ENCODE results near the gene HPD.

HPD gene

GRCh38 chr12:121858662-121859572 lies at the start of gene HPD:
HPD (minus strand) TSS chr12:121858859; CDS start chr12:121858823, 36 bp downstream.
- Histone ChIP-seq H3K27ac (peak within 1 kb of the TSS; percentile 89 to 94), H3K4me3 (peak within 1 kb of the TSS; percentile 21)
- TF ChIP-seq CTCF (IDR thresholded peaks at IDR 0.05): no peak
- DNase-seq (ENCODE audit: low spot score): peak; percentile 90

- DNase-seq (ENCODE audit: low spot score): no peak
- Histone ChIP-seq H3K4me3 (no peak overlapping the region), H3K27ac (no peak overlapping the region)
- no peak for TF ChIP-seq CTCF (IDR thresholded peaks at IDR 0.05)
These were observed 47.1 kb upstream of the HPD start for GRCh38 chr12:121905746-121906145.

GRCh38 chr12:121903202-121903601 lies 44.5 kb upstream of the HPD start:
- Histone ChIP-seq H3K4me3 (no peak overlapping the region), H3K27ac (no peak overlapping the region)
- TF ChIP-seq CTCF (IDR thresholded peaks at IDR 0.05): no peak
- no peak for DNase-seq (ENCODE audit: low spot score)

GRCh38 chr12:121899590-121899989 lies 40.9 kb upstream of the HPD start:
- Histone ChIP-seq H3K27ac (no peak overlapping the region), H3K4me3 (no peak overlapping the region)
- DNase-seq (ENCODE audit: low spot score): no peak
- no peak for TF ChIP-seq CTCF (IDR thresholded peaks at IDR 0.05)

- TF ChIP-seq CTCF (IDR thresholded peaks at IDR 0.05): no peak
- no peak for DNase-seq (ENCODE audit: low spot score)
- no peak overlapping the region for H3K4me3 ChIP-seq
- H3K27ac ChIP-seq: no peak overlapping the region
These were observed 39.6 kb upstream of the HPD start for GRCh38 chr12:121898287-121898686.

- TF ChIP-seq CTCF (IDR thresholded peaks at IDR 0.05): no peak
- H3K4me3 ChIP-seq: no peak overlapping the region
- DNase-seq (ENCODE audit: low spot score): no peak
- H3K27ac ChIP-seq: no peak overlapping the region
These were observed 36.0 kb upstream of the HPD start for GRCh38 chr12:121894633-121895032.

- DNase-seq (ENCODE audit: low spot score): no peak
- Histone ChIP-seq H3K4me3 (no peak overlapping the region), H3K27ac (no peak overlapping the region)
- no peak for TF ChIP-seq CTCF (IDR thresholded peaks at IDR 0.05)
These were observed 35.4 kb upstream of the HPD start for GRCh38 chr12:121893961-121894460.
